Right lobe of liver (tissue), 6 donors: ENCODE measurements around the gene ANO4. TPM values are rescaled to one million over a fixed set of nuclear protein-coding genes. Genes with fewer than 3 reads are reported as not detected.

Experiments used
- ATAC-seq, 4 donors: fragments of 200-7000 bp; cut with Tn5 transposase; one replicate each; pipeline ENCODE4 v1.9.1; 2020; ENCODE audit warnings: mild to moderate bottlenecking in 4 of 4, moderate library complexity in 4 of 4
- DNase-seq, 3 donors: peaks; one replicate each; pipeline ENCODE4 v3.0.0-alpha.2; 2020
- H3K27ac ChIP-seq, 3 donors: fragments of 200-600 bp; one replicate each; pipeline ENCODE4 v1.8.0; 2022
- H3K27me3 ChIP-seq, 2 donors: fragments of 200-600 bp; one replicate each; pipeline ENCODE4 v1.8.0; 2022
- H3K36me3 ChIP-seq, 4 donors: fragments of 200-600 bp; sonication (generic) in 1 of 4; one replicate each; pipeline versions ENCODE4 v1.5.1 to v1.8.0; 2017 to 2022; ENCODE audit warnings: control low read depth in 1 of 4
- H3K4me1 ChIP-seq, 4 donors: fragments of 200-600 bp; sonication (generic) in 1 of 4; one replicate each; pipeline versions ENCODE4 v1.5.1 to v1.8.0; 2017 to 2022; ENCODE audit warnings: control low read depth in 1 of 4
- H3K4me3 ChIP-seq, 3 donors: fragments of 200-600 bp; one replicate each; pipeline ENCODE4 v1.8.0; 2022
- H3K9me3 ChIP-seq, 4 donors: fragments of 200-600 bp; sonication (generic) in 1 of 4; one replicate each; pipeline versions ENCODE4 v1.5.1 to v1.8.0; 2017 to 2022; ENCODE audit warnings: control low read depth in 1 of 4
- CTCF ChIP-seq, 4 donors: fragments of 200-600 bp in 3 of 4; fragments of 450-650 bp in 1 of 4; IDR thresholded peaks; one replicate each; pipeline versions ENCODE4 v1.5.1 to v1.8.0; 2016 to 2022; ENCODE audit warnings: antibody characterized with exemption in 4 of 4, mild to moderate bottlenecking in 2 of 4
- POLR2A ChIP-seq: fragments of 450-650 bp; IDR thresholded peaks from one replicate; pipeline ENCODE4 v1.6.1; 2017; ENCODE audit warnings: antibody characterized with exemption, mild to moderate bottlenecking
- WGBS: methylation state at CpG from one replicate; pipeline ENCODE4 v1.1.6; 2018; ENCODE audit warnings: low coverage, low lambda C conversion rate; ENCODE audit not compliant: insufficient coverage; ENCODE audit errors: missing lambda C conversion rate; 5-methylcytosine and 5-hydroxymethylcytosine counted together
- intact Hi-C, 2 donors: fragments of 100-400 bp; cut with DNase I; formaldehyde crosslinking; loops; one replicate each; pipeline versions ENCODE4 v1.11.2 to v1.14.1; 2022
- total RNA-seq, 6 experiments: library from RNA; depleted of rRNA in 2 of 6; stranded (reverse); fragments of >200 nt in 2 of 6; fragmentation: NEBNext Ultra II Directional in 3 of 6; extraction: Animal tissue kit (Norgen Biotek cat#: 25700) in 3 of 6; gene quantifications; one replicate each; pipeline versions ENCODE4 v1.1.0 to v1.2.4, GENCODE V29; 2016 to 2023
- donor health status: DM: no; HTN: yes; CAD: no.
- donor health status: DM: no; HTN: no; CAD: no.
- donor health status: DM: no; HTN: no; CAD: no.
- donor health status: DM: no; HTN: yes; CAD: no.
- donor health status: DM: no; HTN: yes; CAD: no.

The ANO4 gene
- total RNA-seq, 6 experiments from 2014 or later: 0.13 TPM; not detected in 5

DNA sequence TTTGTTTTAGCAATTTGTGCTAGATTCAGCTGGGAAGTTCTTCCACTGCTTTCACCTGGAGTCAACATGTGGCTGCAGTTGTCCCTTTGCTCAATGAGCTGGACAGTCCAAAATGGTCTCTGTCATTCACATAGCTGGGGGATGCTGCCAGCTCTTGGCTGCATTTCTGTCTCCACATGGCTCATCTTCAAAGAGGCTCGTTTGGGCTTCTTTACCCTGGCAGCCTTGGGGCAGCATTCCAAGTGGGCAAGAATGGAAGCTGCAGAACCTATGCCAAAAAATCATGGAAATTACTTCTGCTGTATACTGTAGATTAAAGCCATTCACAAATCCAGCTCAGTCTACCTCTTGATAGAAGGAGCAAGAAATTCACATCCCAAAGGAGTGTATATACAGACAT, 216.3 kb downstream of the ANO4 start:
- intact Hi-C loops: no loop called here
- Histone ChIP-seq H3K27ac (no peak overlapping the region), H3K9me3 (peaks cover 0 to 12% (median 0%) of the 10 kb centered on the region in 4 donors), H3K36me3 (no peaks in the 10 kb centered on the region), H3K4me1 (no peaks in the 10 kb centered on the region), H3K4me3 (no peak overlapping the region), H3K27me3 (no peaks in the 10 kb centered on the region)
- no peak for TF ChIP-seq CTCF (IDR thresholded peaks at IDR 0.05)
- no peak for TF ChIP-seq POLR2A
- ATAC-seq (no peak), DNase-seq (no peak)
- WGBS: 9% methylated on average over 1 of the region's 1 CpG

DNA sequence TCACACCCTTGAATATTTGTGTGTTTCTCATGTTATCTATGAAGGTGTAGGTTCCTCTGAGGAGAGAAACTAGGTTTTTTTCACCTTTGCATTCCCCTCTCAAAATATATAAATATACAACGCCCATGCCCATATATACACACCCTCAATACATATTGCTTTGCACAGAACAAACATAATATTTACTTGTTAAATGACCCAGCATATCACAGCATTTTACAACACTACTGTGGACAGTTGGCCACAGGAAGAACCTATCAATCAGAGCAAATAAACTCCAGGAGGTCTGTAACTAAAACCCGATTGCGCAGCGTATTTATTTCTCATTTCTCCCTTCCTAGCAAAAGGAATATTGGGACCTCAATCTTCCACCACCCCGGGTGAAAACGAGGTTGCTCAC, 219.4 kb downstream of the ANO4 start:
- no peak for TF ChIP-seq POLR2A
- no peak for TF ChIP-seq CTCF (IDR thresholded peaks at IDR 0.05)
- no peaks in the 10 kb centered on the region for H3K36me3 ChIP-seq
- no peaks in the 10 kb centered on the region for H3K27me3 ChIP-seq
- 56% methylated on average over 6 of the region's 6 CpGs for WGBS
- H3K27ac ChIP-seq: no peak overlapping the region
- no peak for DNase-seq
- H3K4me1 ChIP-seq: no peaks in the 10 kb centered on the region
- ATAC-seq: no peak
- no peak overlapping the region for H3K4me3 ChIP-seq
- H3K9me3 ChIP-seq: peaks cover 0 to 6% (median 0%) of the 10 kb centered on the region in 4 donors
- intact Hi-C loops: no loop called here

DNA sequence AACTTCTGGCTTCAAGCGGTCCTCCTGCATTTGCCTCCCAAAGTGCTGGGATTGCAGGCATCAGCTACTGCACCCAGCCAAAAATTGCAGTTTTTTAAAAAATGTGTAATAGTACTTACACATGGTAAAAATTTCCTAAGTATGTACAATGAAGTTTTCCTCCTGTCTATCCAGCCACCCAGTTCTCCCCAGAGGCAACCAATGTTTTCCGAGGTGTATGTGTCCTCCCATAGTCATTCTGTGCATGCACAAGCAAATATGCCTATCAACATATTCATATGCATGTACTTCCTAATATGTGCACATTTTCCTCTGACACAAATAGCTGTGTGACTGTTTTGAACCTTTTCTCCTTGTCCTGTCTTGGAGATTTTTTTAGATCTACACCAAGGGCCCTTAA, 220.5 kb downstream of the ANO4 start:
- no peaks in the 10 kb centered on the region for H3K4me1 ChIP-seq
- TF ChIP-seq POLR2A: no peak
- TF ChIP-seq CTCF (IDR thresholded peaks at IDR 0.05): no peak
- no peaks in the 10 kb centered on the region for H3K9me3 ChIP-seq
- no peak overlapping the region for H3K27ac ChIP-seq
- H3K36me3 ChIP-seq: no peaks in the 10 kb centered on the region
- 72% methylated on average over 2 of the region's 2 CpGs for WGBS
- ATAC-seq (no peak), DNase-seq (no peak)
- H3K4me3 ChIP-seq: no peak overlapping the region
- intact Hi-C loops: no loop called here
- H3K27me3 ChIP-seq: no peaks in the 10 kb centered on the region

- no peak overlapping the region for H3K4me3 ChIP-seq
- intact Hi-C loops: no loop called here
- H3K9me3 ChIP-seq: no peaks in the 10 kb centered on the region
- no peak overlapping the region for H3K27ac ChIP-seq
- no peaks in the 10 kb centered on the region for H3K4me1 ChIP-seq
- WGBS: 29% methylated on average over 2 of the region's 2 CpGs
- ATAC-seq: no peak
- no peak for DNase-seq
- TF ChIP-seq POLR2A (no peak), CTCF (IDR thresholded peaks at IDR 0.05) (no peak)
- H3K36me3 ChIP-seq: no peaks in the 10 kb centered on the region
- H3K27me3 ChIP-seq: no peaks in the 10 kb centered on the region
Observed at GRCh38 chr12:101018540-101018939, 224.0 kb downstream of the ANO4 start.

DNA sequence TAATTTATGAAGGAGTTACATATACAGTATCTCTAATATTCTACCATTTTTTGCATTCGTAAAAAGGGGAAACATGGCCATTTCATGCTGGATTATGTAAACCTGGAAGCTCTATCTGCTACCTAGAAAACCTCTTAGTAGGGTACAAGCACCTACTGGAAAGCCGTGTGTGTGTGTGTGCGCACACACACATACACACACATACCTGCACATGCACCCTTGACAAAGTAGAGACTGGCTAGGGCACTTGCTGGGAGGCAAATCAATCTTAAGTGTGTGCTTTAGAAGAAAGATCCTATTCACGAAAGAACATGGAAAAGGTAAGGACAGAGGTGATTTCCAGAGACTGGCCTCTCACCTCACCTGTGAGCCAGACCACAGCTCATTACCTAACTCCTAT, 224.6 kb downstream of the ANO4 start:
- H3K27me3 ChIP-seq: no peaks in the 10 kb centered on the region
- no peak overlapping the region for H3K27ac ChIP-seq
- H3K36me3 ChIP-seq: no peaks in the 10 kb centered on the region
- intact Hi-C loops: no loop called here
- no peak overlapping the region for H3K4me3 ChIP-seq
- DNase-seq: no peak
- ATAC-seq: no peak
- no peaks in the 10 kb centered on the region for H3K4me1 ChIP-seq
- TF ChIP-seq CTCF (IDR thresholded peaks at IDR 0.05): no peak
- no peak for TF ChIP-seq POLR2A
- no peaks in the 10 kb centered on the region for H3K9me3 ChIP-seq
- 48% methylated on average over 4 of the region's 4 CpGs for WGBS
